ENCODE results near the gene NLRP9. TPM values are rescaled to one million over a fixed set of nuclear protein-coding genes. Genes with fewer than 3 reads are reported as not detected.

The NLRP9 gene
- total RNA-seq, 1 experiment from 2014 or later, result not detected

DNA sequence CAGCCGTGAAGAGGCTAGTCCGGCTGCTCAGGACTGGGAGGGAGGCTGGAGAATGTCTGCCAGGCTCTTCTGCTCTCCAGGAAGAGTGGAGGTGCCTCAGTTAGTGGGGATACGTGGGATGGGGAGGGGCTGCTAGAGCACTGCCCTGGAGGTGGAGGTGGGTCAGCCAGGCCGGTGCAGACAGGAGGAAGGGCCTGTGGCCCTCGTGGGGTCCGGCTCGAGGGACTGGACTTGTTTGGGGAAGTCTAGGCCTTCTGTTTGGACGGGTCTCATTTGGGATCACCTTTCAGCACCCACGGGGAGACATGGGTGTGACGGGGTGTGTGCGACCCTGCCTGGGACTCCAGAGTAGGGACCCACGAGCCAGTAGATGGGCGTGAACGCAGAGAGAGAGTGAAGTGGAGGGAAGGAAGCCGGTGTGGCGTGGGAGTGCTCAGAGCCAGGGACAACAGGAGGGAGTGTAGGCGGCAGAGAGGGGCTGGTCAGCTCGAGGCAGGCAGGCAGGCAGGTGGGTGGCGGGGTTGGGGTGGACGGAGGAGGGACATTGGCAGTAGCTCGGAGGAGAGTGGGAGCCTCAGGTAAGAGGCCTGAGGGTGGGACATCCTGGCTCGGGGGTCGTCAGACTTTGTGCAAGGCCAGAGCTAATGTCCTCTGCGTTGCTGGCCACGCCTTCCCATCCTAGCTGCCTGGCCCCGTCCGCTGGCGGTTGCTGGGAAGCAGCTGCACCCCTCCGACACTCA, 51.7 kb downstream of the NLRP9 start (continued):
- TF ChIP-seq, protein P1, sequence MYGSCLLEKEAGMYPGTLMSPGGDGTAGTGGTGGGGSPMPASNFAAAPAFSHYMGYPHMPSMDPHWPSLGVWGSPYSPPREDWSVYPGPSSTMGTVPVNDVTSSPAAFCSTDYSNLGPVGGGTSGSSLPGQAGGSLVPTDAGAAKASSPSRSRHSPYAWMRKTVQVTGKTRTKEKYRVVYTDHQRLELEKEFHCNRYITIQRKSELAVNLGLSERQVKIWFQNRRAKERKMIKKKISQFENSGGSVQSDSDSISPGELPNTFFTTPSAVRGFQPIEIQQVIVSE (CRISPR knock-in tag; IDR thresholded peaks at IDR 0.05; ENCODE audit: borderline replicate concordance), result no peak
- TF ChIP-seq, protein P2, sequence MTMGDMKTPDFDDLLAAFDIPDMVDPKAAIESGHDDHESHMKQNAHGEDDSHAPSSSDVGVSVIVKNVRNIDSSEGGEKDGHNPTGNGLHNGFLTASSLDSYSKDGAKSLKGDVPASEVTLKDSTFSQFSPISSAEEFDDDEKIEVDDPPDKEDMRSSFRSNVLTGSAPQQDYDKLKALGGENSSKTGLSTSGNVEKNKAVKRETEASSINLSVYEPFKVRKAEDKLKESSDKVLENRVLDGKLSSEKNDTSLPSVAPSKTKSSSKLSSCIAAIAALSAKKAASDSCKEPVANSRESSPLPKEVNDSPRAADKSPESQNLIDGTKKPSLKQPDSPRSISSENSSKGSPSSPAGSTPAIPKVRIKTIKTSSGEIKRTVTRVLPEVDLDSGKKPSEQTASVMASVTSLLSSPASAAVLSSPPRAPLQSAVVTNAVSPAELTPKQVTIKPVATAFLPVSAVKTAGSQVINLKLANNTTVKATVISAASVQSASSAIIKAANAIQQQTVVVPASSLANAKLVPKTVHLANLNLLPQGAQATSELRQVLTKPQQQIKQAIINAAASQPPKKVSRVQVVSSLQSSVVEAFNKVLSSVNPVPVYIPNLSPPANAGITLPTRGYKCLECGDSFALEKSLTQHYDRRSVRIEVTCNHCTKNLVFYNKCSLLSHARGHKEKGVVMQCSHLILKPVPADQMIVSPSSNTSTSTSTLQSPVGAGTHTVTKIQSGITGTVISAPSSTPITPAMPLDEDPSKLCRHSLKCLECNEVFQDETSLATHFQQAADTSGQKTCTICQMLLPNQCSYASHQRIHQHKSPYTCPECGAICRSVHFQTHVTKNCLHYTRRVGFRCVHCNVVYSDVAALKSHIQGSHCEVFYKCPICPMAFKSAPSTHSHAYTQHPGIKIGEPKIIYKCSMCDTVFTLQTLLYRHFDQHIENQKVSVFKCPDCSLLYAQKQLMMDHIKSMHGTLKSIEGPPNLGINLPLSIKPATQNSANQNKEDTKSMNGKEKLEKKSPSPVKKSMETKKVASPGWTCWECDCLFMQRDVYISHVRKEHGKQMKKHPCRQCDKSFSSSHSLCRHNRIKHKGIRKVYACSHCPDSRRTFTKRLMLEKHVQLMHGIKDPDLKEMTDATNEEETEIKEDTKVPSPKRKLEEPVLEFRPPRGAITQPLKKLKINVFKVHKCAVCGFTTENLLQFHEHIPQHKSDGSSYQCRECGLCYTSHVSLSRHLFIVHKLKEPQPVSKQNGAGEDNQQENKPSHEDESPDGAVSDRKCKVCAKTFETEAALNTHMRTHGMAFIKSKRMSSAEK (CRISPR knock-in tag; IDR thresholded peaks at IDR 0.05; ENCODE audit: borderline replicate concordance), result no peak
- TF ChIP-seq SOX15 (CRISPR knock-in tag; IDR thresholded peaks at IDR 0.05) (no peak), HMGA2 (CRISPR knock-in tag; IDR thresholded peaks at IDR 0.05) (no peak), ETV6 (CRISPR knock-in tag; IDR thresholded peaks at IDR 0.05) (no peak), OVOL2 (CRISPR knock-in tag; IDR thresholded peaks at IDR 0.05; ENCODE audit: borderline replicate concordance) (no peak), GABPB1 (CRISPR knock-in tag; IDR thresholded peaks at IDR 0.05) (no peak), ZNF416 (CRISPR knock-in tag; IDR thresholded peaks at IDR 0.05) (no peak), ESRRA (CRISPR knock-in tag; IDR thresholded peaks at IDR 0.05; ENCODE audit: borderline replicate concordance) (no peak)
- TF ChIP-seq, protein P3, sequence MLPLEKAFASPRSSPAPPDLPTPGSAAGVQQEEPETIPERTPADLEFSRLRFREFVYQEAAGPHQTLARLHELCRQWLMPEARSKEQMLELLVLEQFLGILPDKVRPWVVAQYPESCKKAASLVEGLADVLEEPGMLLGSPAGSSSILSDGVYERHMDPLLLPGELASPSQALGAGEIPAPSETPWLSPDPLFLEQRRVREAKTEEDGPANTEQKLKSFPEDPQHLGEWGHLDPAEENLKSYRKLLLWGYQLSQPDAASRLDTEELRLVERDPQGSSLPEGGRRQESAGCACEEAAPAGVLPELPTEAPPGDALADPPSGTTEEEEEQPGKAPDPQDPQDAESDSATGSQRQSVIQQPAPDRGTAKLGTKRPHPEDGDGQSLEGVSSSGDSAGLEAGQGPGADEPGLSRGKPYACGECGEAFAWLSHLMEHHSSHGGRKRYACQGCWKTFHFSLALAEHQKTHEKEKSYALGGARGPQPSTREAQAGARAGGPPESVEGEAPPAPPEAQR (CRISPR knock-in tag; IDR thresholded peaks at IDR 0.05), result no peak
- TF ChIP-seq, protein P4, sequence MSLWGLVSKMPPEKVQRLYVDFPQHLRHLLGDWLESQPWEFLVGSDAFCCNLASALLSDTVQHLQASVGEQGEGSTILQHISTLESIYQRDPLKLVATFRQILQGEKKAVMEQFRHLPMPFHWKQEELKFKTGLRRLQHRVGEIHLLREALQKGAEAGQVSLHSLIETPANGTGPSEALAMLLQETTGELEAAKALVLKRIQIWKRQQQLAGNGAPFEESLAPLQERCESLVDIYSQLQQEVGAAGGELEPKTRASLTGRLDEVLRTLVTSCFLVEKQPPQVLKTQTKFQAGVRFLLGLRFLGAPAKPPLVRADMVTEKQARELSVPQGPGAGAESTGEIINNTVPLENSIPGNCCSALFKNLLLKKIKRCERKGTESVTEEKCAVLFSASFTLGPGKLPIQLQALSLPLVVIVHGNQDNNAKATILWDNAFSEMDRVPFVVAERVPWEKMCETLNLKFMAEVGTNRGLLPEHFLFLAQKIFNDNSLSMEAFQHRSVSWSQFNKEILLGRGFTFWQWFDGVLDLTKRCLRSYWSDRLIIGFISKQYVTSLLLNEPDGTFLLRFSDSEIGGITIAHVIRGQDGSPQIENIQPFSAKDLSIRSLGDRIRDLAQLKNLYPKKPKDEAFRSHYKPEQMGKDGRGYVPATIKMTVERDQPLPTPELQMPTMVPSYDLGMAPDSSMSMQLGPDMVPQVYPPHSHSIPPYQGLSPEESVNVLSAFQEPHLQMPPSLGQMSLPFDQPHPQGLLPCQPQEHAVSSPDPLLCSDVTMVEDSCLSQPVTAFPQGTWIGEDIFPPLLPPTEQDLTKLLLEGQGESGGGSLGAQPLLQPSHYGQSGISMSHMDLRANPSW (CRISPR knock-in tag; conservative IDR thresholded peaks at IDR 0.05; ENCODE audit: low read depth), result no peak

DNA sequence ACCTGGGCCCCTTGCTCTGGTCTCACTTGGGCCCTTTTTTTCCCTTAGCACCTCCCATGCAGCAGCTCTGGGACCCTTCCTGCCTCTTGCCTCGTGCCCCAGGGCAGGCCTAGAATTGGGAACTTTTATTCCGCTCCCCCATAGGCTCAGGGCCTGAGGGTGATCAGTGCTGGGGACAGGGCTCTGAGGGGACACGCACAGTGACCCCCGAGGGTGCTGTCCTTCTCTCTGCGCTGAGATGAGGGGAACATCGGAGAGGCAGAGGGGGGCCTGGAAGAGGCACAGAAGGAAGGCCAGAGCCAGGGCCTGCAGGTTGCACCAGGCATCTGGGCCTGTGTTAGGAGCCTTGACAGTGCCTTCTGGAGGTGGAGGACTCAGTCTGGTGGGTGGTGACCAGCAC, 52.4 kb downstream of the NLRP9 start:
- H3K4me1 Mint-ChIP-seq, result no peaks in the 10 kb centered on the region
- ChIA-PET CTCF (no interaction called here), POLR2A (no interaction called here)
- peaks cover 12% of the 10 kb centered on the region; the same call in 1 of the 2 replicates for H3K36me3 Mint-ChIP-seq
- no peaks in the 10 kb centered on the region for H3K9me3 Mint-ChIP-seq
- no peak overlapping the region for H3K4me3 Mint-ChIP-seq
- H3K27ac Mint-ChIP-seq, result no peak overlapping the region
- ATAC-seq (no peak), DNase-seq (ENCODE audit: low spot score) (no peak)
- no peaks in the 10 kb centered on the region for H3K27me3 Mint-ChIP-seq (ENCODE audit: low read depth)
- TF ChIP-seq NFE2L1 (CRISPR knock-in tag; IDR thresholded peaks at IDR 0.05) (no peak), ZNF671 (CRISPR knock-in tag; IDR thresholded peaks at IDR 0.05) (no peak), TCF7 (CRISPR knock-in tag; IDR thresholded peaks at IDR 0.05; ENCODE audit: low read depth) (no peak), ZNF423 (CRISPR knock-in tag; IDR thresholded peaks at IDR 0.05) (no peak), KAT7 (CRISPR knock-in tag; IDR thresholded peaks at IDR 0.05; ENCODE audit: borderline replicate concordance) (no peak), SOX15 (CRISPR knock-in tag; IDR thresholded peaks at IDR 0.05) (no peak), MYBL2 (CRISPR knock-in tag; IDR thresholded peaks at IDR 0.05) (no peak), HMGA2 (CRISPR knock-in tag; IDR thresholded peaks at IDR 0.05) (no peak), SP1 (CRISPR knock-in tag; conservative IDR thresholded peaks at IDR 0.05) (no peak), ZNF219 (CRISPR knock-in tag; IDR thresholded peaks at IDR 0.05; ENCODE audit: borderline replicate concordance) (no peak), CREM (CRISPR knock-in tag; IDR thresholded peaks at IDR 0.05) (no peak)
- TF ChIP-seq, protein P5, sequence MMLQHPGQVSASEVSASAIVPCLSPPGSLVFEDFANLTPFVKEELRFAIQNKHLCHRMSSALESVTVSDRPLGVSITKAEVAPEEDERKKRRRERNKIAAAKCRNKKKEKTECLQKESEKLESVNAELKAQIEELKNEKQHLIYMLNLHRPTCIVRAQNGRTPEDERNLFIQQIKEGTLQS (CRISPR knock-in tag; conservative IDR thresholded peaks at IDR 0.05), result no peak
- TF ChIP-seq, protein P6, sequence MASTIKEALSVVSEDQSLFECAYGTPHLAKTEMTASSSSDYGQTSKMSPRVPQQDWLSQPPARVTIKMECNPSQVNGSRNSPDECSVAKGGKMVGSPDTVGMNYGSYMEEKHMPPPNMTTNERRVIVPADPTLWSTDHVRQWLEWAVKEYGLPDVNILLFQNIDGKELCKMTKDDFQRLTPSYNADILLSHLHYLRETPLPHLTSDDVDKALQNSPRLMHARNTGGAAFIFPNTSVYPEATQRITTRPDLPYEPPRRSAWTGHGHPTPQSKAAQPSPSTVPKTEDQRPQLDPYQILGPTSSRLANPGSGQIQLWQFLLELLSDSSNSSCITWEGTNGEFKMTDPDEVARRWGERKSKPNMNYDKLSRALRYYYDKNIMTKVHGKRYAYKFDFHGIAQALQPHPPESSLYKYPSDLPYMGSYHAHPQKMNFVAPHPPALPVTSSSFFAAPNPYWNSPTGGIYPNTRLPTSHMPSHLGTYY (CRISPR knock-in tag; IDR thresholded peaks at IDR 0.05), result no peak
- TF ChIP-seq, protein P4 (CRISPR knock-in tag; conservative IDR thresholded peaks at IDR 0.05; ENCODE audit: low read depth), result no peak
